Skeletal muscle tissue (tissue), 4 donors: ENCODE measurements around the gene NOL4L. TPM values are rescaled to one million over a fixed set of nuclear protein-coding genes. Genes with fewer than 3 reads are reported as not detected.

Source experiments
- H3K27ac ChIP-seq: one replicate; pipeline ENCODE4 v1.7.0; 2013; ENCODE audit warnings: mild to moderate bottlenecking, low read depth, low read length, inconsistent platforms
- H3K27me3 ChIP-seq, 3 donors: one replicate each; pipeline ENCODE4 v1.7.0; 2013; ENCODE audit warnings: low read length in 3 of 3; ENCODE audit not compliant: control insufficient read depth in 3 of 3, insufficient read depth in 3 of 3
- H3K36me3 ChIP-seq, 3 donors: one replicate each; pipeline ENCODE4 v1.7.0; 2013; ENCODE audit warnings: low read length in 3 of 3; ENCODE audit not compliant: control insufficient read depth in 3 of 3, insufficient read depth in 3 of 3
- H3K4me1 ChIP-seq, 3 donors: one replicate each; pipeline ENCODE4 v1.7.0; 2013; ENCODE audit warnings: low read length in 3 of 3, mild to moderate bottlenecking in 3 of 3; ENCODE audit not compliant: control insufficient read depth in 3 of 3, insufficient read depth in 3 of 3
- H3K4me3 ChIP-seq, 3 donors: one replicate each; pipeline ENCODE4 v1.7.0; 2013; ENCODE audit warnings: low read length in 3 of 3
- H3K9ac ChIP-seq, 3 donors: one replicate each; pipeline ENCODE4 v1.7.0; 2013; ENCODE audit warnings: low read length in 3 of 3, mild to moderate bottlenecking in 3 of 3, moderate library complexity in 2 of 3, low read depth in 1 of 3
- H3K9me3 ChIP-seq, 3 donors: one replicate each; pipeline ENCODE4 v1.7.0; 2013; ENCODE audit warnings: low read length in 3 of 3; ENCODE audit not compliant: control insufficient read depth in 3 of 3
- total RNA-seq: library from RNA; depleted of rRNA; stranded (reverse); fragments of >200 nt; gene quantifications from one replicate; pipeline ENCODE4 v1.2.3, GENCODE V29; 2014
- donor health status: Osteomylitis.

NOL4L gene
- total RNA-seq, 1 donor from 2014 or later: 4.2 TPM

DNA sequence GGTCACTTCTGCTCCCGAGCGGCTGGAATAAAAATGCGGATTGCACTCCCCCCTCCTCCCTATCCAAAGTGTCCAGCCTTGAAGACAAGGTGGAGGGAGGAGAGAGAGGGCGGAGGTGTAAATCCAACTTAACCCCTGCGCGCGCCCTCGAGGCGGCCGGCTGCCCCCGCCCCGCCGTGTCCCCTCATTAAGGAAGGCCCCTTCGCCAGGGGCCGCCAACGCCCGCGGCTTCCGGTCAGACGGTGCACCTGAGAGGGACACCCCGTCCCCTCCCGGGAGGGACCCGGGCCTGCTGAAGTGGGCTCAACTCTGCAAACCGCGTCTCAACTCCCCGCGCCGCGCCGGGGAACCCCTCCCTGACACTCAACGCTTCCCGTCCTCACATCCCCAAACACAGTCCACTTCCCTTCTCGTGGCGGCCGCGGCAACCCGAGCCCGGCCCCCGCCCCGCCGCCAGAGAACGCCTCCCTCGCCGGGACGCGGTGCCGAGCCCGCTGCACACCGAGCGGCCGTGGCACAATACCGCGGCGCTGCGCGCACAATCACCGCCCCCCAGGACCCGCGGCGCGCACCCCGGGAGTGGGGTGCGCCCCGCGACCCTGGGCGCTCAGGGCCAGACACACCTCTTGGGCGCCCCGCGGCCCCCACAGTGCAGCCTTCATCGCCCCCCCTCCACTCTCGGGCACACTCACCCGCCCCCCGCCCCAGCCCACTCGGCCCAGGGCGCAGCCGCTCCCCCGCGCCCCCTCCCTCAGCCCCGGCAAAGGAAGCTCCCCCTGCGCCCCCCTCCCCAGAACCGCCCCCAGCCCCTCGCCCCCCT, 102.5 kb downstream of the NOL4L start:
- peaks cover 0 to 7% (median 0%) of the 10 kb centered on the region in 3 donors for H3K27me3 ChIP-seq
- H3K9me3 ChIP-seq: no peaks in the 10 kb centered on the region
- H3K4me3 ChIP-seq: peak overlapping the region; percentile 54 to 63 (median 59)
- H3K27ac ChIP-seq: peak overlapping the region; percentile 72
- peak overlapping the region; percentile 14 to 69 (median 33) for H3K9ac ChIP-seq
- peaks cover 10 to 21% (median 17%) of the 10 kb centered on the region in 3 donors for H3K4me1 ChIP-seq
- H3K36me3 ChIP-seq: no peaks in the 10 kb centered on the region

- peak overlapping the region; percentile 54 to 63 (median 59) for H3K4me3 ChIP-seq
- peak overlapping the region; percentile 72 for H3K27ac ChIP-seq
- peak overlapping the region in 2 of 3 donors; percentile 33 to 69 for H3K9ac ChIP-seq
- H3K36me3 ChIP-seq: no peaks in the 10 kb centered on the region
- peaks cover 12 to 24% (median 22%) of the 10 kb centered on the region in 3 donors for H3K4me1 ChIP-seq
- no peaks in the 10 kb centered on the region for H3K9me3 ChIP-seq
- H3K27me3 ChIP-seq: peaks cover 0 to 7% (median 0%) of the 10 kb centered on the region in 3 donors
Observed at GRCh38 chr20:32482143-32482441, 103.0 kb downstream of the NOL4L start.

DNA sequence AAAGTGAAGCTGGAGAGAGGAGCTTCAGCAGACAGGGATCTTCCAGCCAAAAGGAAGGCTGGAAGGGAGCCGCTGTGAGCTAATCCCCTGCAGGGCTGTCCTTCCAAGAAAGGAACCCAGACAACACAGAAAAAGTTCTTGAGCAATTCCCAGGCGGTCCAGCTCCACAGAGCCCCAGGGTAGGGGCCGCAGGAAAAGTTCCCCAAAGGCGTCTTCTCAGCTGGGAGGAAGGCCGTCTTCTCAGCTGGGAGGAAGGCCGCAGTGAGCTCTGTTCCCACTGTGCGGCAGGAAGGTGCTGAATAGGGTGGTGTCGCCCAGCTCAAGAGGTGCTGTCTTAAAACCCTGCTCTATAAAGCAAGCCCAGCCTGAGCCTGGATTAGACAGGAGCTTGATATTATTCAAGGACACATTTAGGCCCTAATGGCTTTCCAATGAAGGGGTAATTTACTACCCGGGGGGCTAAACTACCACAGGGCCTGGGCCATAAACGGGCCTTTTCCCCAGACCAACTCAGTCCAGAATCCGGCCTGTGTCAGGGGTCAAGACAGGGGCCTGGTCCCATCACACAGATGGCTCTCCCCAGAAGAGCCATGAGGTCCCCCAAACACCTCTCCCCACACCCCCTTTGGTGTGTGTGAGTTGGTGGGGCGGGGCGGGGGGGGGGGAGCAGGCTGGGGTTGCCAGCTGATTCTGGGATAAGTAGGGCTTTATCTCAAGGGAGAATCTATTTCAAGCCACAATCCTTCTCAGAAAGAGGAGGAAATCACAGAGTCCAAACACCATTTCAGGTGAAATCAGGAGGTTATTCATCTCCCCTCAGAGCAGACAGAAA, 103.6 kb downstream of the NOL4L start:
- Histone ChIP-seq H3K9me3 (no peaks in the 10 kb centered on the region), H3K4me3 (peak overlapping the region in 2 of 3 donors; percentile 3 to 35), H3K4me1 (peaks cover 14 to 30% (median 28%) of the 10 kb centered on the region in 3 donors), H3K27me3 (peaks cover 0 to 7% (median 0%) of the 10 kb centered on the region in 3 donors), H3K27ac (peak overlapping the region; percentile 72), H3K9ac (peak overlapping the region in 1 of 3 donors; percentile 54), H3K36me3 (no peaks in the 10 kb centered on the region)

DNA sequence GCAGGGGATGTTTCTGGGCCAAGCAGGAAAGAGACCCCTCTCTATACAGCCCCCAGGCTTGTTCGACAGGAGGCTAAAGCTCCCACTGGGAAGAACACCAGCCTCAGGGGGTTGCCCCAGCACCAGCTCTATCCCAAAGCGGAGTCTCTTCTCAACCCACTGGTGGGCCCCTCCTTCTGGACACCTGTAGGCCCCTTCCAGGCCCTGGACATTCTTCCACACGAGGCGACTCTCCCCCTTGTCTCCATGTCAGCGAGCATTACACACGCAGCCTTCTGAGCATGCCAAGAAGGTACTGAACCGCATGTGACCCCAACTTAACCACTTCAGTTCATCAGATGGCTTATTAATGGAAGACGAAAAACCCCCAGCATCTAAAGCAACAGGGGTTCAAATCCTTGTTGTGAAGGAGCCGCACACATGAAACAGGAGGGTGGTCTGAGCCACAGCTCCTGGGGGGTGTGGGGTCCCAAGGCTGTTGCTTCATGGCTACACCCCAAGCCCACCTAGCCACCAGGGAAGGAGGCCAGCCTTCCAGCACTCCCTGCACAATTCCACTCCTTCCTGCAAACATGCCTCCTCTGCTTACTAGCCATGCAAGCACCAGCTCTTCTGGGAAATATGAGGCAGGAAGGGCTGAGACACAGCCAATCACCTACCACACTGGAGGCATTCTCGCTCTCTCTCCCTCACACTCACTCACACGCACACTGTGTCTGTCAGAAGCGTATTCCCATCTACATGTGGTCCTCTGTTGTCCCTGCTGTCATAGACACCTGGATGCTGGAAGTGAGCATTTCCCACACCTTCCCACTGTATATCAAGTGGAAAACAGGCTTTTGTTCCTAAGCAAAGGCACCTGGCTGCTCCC, 104.5 kb downstream of the NOL4L start:
- Histone ChIP-seq H3K4me1 (peaks cover 23 to 39% (median 37%) of the 10 kb centered on the region in 3 donors), H3K9me3 (no peaks in the 10 kb centered on the region), H3K4me3 (peak overlapping the region in 1 of 3 donors; percentile 3), H3K36me3 (no peaks in the 10 kb centered on the region), H3K27ac (peak overlapping the region; percentile 72), H3K9ac (peak overlapping the region in 1 of 3 donors; percentile 54), H3K27me3 (peaks cover 0 to 3% (median 0%) of the 10 kb centered on the region in 3 donors)

- no peaks in the 10 kb centered on the region for H3K36me3 ChIP-seq
- no peaks in the 10 kb centered on the region for H3K9me3 ChIP-seq
- peaks cover 27 to 45% (median 42%) of the 10 kb centered on the region in 3 donors for H3K4me1 ChIP-seq
- H3K27me3 ChIP-seq: peaks cover 0 to 7% (median 5%) of the 10 kb centered on the region in 3 donors
- H3K27ac ChIP-seq: no peak overlapping the region
- H3K9ac ChIP-seq: no peak overlapping the region
- H3K4me3 ChIP-seq: no peak overlapping the region
Observed at GRCh38 chr20:32479697-32480171, 105.4 kb downstream of the NOL4L start.

- H3K9ac ChIP-seq: no peak overlapping the region
- peaks cover 0 to 6% (median 5%) of the 10 kb centered on the region in 3 donors for H3K27me3 ChIP-seq
- no peaks in the 10 kb centered on the region for H3K9me3 ChIP-seq
- peaks cover 31 to 50% (median 46%) of the 10 kb centered on the region in 3 donors for H3K4me1 ChIP-seq
- no peaks in the 10 kb centered on the region for H3K36me3 ChIP-seq
- no peak overlapping the region for H3K27ac ChIP-seq
- no peak overlapping the region for H3K4me3 ChIP-seq
Observed at GRCh38 chr20:32479012-32479411, 106.1 kb downstream of the NOL4L start.

DNA sequence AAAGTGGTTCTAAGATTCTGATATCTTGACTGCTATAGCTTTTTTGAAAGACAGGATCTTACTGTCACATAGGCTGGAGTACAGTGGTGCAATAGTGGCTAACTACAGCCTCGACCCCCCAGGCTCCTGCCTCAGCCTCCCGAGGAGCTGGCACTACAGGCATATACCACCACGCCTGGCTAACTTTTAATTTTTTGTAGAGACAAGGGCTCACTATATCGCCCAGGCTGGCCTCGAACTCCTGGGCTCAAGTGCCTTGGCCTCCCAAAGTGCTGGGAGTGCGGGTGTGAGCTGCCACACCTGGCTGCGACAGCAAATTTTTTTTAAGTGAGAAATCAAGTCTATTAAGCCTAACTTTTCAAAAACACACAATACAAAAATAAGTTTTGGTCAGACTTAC, 106.6 kb downstream of the NOL4L start:
- Histone ChIP-seq H3K9me3 (no peaks in the 10 kb centered on the region), H3K27me3 (peaks cover 0 to 6% (median 5%) of the 10 kb centered on the region in 3 donors), H3K4me3 (no peak overlapping the region), H3K36me3 (no peaks in the 10 kb centered on the region), H3K9ac (no peak overlapping the region), H3K4me1 (peaks cover 35 to 50% (median 50%) of the 10 kb centered on the region in 3 donors), H3K27ac (no peak overlapping the region)

GRCh38 chr20:32477594-32478512, 107.3 kb downstream of the NOL4L start:
- Histone ChIP-seq H3K4me3 (no peak overlapping the region), H3K36me3 (no peaks in the 10 kb centered on the region), H3K27me3 (peaks cover 0 to 6% (median 5%) of the 10 kb centered on the region in 3 donors), H3K9ac (peak overlapping the region in 1 of 3 donors; percentile 4), H3K9me3 (no peaks in the 10 kb centered on the region), H3K27ac (no peak overlapping the region), H3K4me1 (peaks cover 41 to 54% (median 54%) of the 10 kb centered on the region in 3 donors)
